ENCODE measurements around the gene ARHGAP10. TPM values are rescaled to one million over a fixed set of nuclear protein-coding genes. Genes with fewer than 3 reads are reported as not detected.

ARHGAP10 gene
- total RNA-seq, 1 experiment from 2014 or later, result 6.1 TPM

DNA sequence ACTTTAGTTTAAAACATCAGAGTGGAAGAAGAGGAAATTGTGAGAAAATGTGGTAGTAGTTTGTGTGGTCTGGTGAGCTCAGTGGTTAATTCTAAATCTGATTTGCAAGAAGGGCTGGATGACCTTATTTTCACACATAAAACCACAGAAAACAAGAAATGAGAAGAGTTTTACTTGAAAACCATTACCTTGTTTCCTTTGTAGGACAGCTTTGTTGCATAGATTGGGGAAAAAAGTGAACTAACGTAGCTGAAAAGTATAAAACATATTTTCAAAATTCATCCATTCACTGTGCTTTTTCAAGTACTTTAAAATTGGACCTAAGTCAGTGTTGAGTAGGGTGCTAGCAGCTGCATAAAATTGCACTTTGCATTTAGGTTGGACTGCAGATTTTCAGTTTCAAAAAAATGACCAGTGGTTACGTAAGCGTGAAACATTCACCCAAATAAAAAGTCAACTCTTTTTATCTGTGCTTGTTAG, 211.3 kb downstream of the ARHGAP10 start:
- H3K4me1 Mint-ChIP-seq (ENCODE audit: low read depth, unreplicated experiment), result no peaks in the 10 kb centered on the region
- intact Hi-C loops (cut with micrococcal nuclease; ENCODE audit: unreplicated experiment), result no loop called here
- CTCF ChIA-PET, result no interaction called here
- TF ChIP-seq, protein P1, sequence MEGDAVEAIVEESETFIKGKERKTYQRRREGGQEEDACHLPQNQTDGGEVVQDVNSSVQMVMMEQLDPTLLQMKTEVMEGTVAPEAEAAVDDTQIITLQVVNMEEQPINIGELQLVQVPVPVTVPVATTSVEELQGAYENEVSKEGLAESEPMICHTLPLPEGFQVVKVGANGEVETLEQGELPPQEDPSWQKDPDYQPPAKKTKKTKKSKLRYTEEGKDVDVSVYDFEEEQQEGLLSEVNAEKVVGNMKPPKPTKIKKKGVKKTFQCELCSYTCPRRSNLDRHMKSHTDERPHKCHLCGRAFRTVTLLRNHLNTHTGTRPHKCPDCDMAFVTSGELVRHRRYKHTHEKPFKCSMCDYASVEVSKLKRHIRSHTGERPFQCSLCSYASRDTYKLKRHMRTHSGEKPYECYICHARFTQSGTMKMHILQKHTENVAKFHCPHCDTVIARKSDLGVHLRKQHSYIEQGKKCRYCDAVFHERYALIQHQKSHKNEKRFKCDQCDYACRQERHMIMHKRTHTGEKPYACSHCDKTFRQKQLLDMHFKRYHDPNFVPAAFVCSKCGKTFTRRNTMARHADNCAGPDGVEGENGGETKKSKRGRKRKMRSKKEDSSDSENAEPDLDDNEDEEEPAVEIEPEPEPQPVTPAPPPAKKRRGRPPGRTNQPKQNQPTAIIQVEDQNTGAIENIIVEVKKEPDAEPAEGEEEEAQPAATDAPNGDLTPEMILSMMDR (IDR thresholded peaks at IDR 0.05; ENCODE audit: unreplicated experiment), result no peak
- no peak for DNase-seq
- H3K27me3 Mint-ChIP-seq (ENCODE audit: unreplicated experiment), result no peaks in the 10 kb centered on the region
- no peaks in the 10 kb centered on the region for H3K9me3 Mint-ChIP-seq (ENCODE audit: low read depth, unreplicated experiment)
- no TSS peak for BruUV-seq (replicated peaks)
- H3K4me3 Mint-ChIP-seq (ENCODE audit: low read depth, unreplicated experiment), result no peak overlapping the region
- no peaks in the 10 kb centered on the region for H3K36me3 Mint-ChIP-seq (ENCODE audit: insufficient read depth, unreplicated experiment)
- H3K27ac Mint-ChIP-seq (ENCODE audit: unreplicated experiment), result no peak overlapping the region

DNA sequence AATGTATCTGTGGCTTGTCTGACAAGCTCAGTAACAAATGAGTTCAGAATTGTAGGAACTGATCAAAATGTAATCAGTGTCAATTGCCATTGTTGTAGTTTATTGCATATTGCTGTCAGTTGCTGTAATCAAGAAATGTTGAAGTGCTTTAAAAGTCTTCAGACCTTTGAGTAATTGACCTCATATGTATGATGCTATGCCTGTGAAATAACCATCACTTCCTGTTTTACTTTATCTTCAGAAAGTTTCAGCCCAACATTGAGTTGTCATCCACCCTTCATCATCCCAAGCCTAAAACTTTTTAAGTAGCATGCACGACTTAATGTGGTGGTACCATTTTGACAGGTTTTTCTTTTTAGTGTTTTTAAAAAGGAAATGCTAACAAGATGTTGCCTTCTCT, 212.4 kb downstream of the ARHGAP10 start:
- CTCF ChIA-PET, result no interaction called here
- H3K36me3 Mint-ChIP-seq (ENCODE audit: insufficient read depth, unreplicated experiment), result no peaks in the 10 kb centered on the region
- no peaks in the 10 kb centered on the region for H3K4me1 Mint-ChIP-seq (ENCODE audit: low read depth, unreplicated experiment)
- H3K9me3 Mint-ChIP-seq (ENCODE audit: low read depth, unreplicated experiment), result no peaks in the 10 kb centered on the region
- no peak for DNase-seq
- H3K27ac Mint-ChIP-seq (ENCODE audit: unreplicated experiment), result no peak overlapping the region
- BruUV-seq (replicated peaks), result no TSS peak
- TF ChIP-seq, protein P1 (IDR thresholded peaks at IDR 0.05; ENCODE audit: unreplicated experiment), result no peak
- no peaks in the 10 kb centered on the region for H3K27me3 Mint-ChIP-seq (ENCODE audit: unreplicated experiment)
- H3K4me3 Mint-ChIP-seq (ENCODE audit: low read depth, unreplicated experiment), result no peak overlapping the region
- intact Hi-C loops (cut with micrococcal nuclease; ENCODE audit: unreplicated experiment), result no loop called here

DNA sequence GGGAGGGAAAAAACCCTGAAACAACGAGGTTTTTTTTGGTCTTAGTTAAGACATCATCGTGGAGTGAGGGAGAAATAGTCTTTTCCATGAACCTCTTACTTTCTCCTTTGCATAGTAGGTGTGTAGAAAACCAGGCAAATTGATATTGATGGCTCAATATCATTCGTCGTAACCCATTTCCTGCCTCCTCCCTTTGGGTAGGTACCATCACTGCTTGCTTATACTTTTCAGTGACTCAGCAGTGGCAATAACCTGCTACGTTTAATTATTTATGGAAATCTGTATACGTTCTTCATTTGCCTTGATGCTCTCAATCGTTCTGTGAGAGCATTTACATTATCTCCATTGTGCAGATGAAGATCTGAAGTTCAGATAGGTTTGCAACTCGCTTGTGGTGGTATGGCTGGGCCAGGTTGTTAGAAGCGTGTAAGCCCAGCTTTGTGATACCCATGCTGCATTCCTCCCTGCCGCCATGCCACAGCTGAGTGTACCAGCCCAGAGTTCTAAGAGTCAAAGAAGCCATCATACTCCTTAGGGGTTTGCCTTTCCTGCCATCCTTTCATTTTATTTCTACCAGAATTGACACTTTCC, 212.9 kb downstream of the ARHGAP10 start:
- DNase-seq, result no peak
- Mint-ChIP-seq H3K27me3 (ENCODE audit: unreplicated experiment) (no peaks in the 10 kb centered on the region), H3K27ac (ENCODE audit: unreplicated experiment) (no peak overlapping the region), H3K36me3 (ENCODE audit: insufficient read depth, unreplicated experiment) (no peaks in the 10 kb centered on the region), H3K4me3 (ENCODE audit: low read depth, unreplicated experiment) (no peak overlapping the region), H3K9me3 (ENCODE audit: low read depth, unreplicated experiment) (no peaks in the 10 kb centered on the region), H3K4me1 (ENCODE audit: low read depth, unreplicated experiment) (no peaks in the 10 kb centered on the region)
- intact Hi-C loops (cut with micrococcal nuclease; ENCODE audit: unreplicated experiment), result no loop called here
- CTCF ChIA-PET, result no interaction called here
- TF ChIP-seq, protein P1 (IDR thresholded peaks at IDR 0.05; ENCODE audit: unreplicated experiment), result no peak
- BruUV-seq (replicated peaks), result no TSS peak

DNA sequence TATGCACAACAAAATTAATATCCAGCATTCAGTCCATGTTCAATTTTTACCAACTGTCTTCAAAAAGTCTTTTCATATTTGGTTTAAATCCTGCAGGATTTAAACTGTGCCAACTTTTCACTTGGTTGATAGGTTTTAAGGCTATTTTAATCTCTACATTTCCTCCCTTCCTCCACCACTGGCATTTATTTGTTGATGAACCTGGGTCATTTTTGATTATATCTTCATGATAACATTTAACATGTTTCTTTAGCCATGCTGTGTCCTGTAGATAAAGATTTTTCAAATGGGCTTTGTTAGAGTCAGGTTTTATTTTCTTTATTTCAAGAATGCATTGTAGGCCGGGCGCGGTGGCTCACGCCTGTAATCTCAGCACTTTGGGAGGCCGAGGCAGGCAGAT, 216.4 kb downstream of the ARHGAP10 start:
- intact Hi-C loops (cut with micrococcal nuclease; ENCODE audit: unreplicated experiment), result no loop called here
- CTCF ChIA-PET, result no interaction called here
- H3K4me3 Mint-ChIP-seq (ENCODE audit: low read depth, unreplicated experiment), result no peak overlapping the region
- H3K36me3 Mint-ChIP-seq (ENCODE audit: insufficient read depth, unreplicated experiment), result no peaks in the 10 kb centered on the region
- no peaks in the 10 kb centered on the region for H3K27me3 Mint-ChIP-seq (ENCODE audit: unreplicated experiment)
- TF ChIP-seq, protein P1 (IDR thresholded peaks at IDR 0.05; ENCODE audit: unreplicated experiment), result no peak
- no peaks in the 10 kb centered on the region for H3K4me1 Mint-ChIP-seq (ENCODE audit: low read depth, unreplicated experiment)
- no peak for DNase-seq
- no TSS peak for BruUV-seq (replicated peaks)
- H3K9me3 Mint-ChIP-seq (ENCODE audit: low read depth, unreplicated experiment), result no peaks in the 10 kb centered on the region
- no peak overlapping the region for H3K27ac Mint-ChIP-seq (ENCODE audit: unreplicated experiment)

All from Calu3 (cell line).